IPS DF 6.9 (cell line): Measurements from ENCODE around the gene KLK5.
A peak's percentile ranks its signal among the peaks of the same experiment; 100 is the strongest.
"Not testable (repeated sequence)": the region's sequence is repeated elsewhere in the genome, so short reads cannot be mapped to it uniquely, and the experiment has no call there.

ENCODE experiments used
- DNase-seq: peaks from one replicate; pipeline ENCODE4 v3.0.0-alpha.2; 2013; ENCODE audit warnings: low read depth, low spot score
- H3K27ac ChIP-seq: one replicate; pipeline ENCODE4 v1.5.1; 2013; ENCODE audit warnings: low read length, control low read depth
- H3K27me3 ChIP-seq: 2 replicates; pipeline ENCODE4 v1.6.1; 2013; ENCODE audit warnings: mild to moderate bottlenecking, low read length; ENCODE audit not compliant: control insufficient read depth, insufficient read depth
- H3K36me3 ChIP-seq: 2 replicates; pipeline ENCODE4 v1.6.1; 2013; ENCODE audit warnings: low read length; ENCODE audit not compliant: control insufficient read depth, insufficient read depth
- H3K4me1 ChIP-seq: 2 replicates; pipeline ENCODE4 v1.6.1; 2013; ENCODE audit warnings: low read length; ENCODE audit not compliant: control insufficient read depth, insufficient read depth
- H3K4me3 ChIP-seq: 2 replicates; pipeline ENCODE4 v1.5.1; 2013; ENCODE audit warnings: mild to moderate bottlenecking, low read length
- H3K9me3 ChIP-seq: 2 replicates; pipeline ENCODE4 v1.6.1; 2013; ENCODE audit warnings: low read length, inconsistent platforms; ENCODE audit not compliant: control insufficient read depth, insufficient read depth
- WGBS: extraction: QIAGEN DNeasy Blood & Tissue Kit; methylation state at CpG from one replicate; pipeline ENCODE4 v1.1.7; 2013; ENCODE audit warnings: mixed read lengths, missing lambda C conversion rate; ENCODE audit not compliant: insufficient read length, insufficient coverage; 5-methylcytosine and 5-hydroxymethylcytosine counted together

KLK5 gene

DNA sequence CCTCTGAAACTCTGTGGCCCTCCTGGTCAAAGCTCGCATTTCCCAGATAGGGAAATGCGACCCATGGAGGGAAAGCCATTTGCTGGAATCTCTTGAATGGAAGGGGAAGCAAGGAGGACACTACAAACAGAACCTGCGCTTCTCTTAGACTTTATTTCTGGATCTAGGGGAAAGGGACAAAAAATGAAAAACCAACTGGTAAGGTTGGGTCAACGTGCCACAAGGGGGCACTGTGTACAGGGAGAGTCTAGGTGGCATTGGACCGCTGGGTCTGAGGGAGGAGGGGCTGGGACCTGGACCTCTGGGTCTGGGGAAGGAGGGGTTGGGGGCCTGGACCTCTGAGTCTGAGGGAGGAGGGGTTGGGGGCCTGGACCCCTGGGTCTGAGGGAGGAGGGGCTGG, 46.6 kb downstream of the KLK5 start:
- Histone ChIP-seq H3K9me3 (no peaks in the 10 kb centered on the region), H3K4me3 (no peak overlapping the region), H3K36me3 (no peaks in the 10 kb centered on the region), H3K27ac (no peak overlapping the region), H3K4me1 (no peaks in the 10 kb centered on the region), H3K27me3 (peaks cover 2% of the 10 kb centered on the region; the same call in 1 of the 2 replicates)
- peak; percentile 35 for DNase-seq
- WGBS = no CpG with 5 or more reads among the region's 5 CpGs

- H3K9me3 ChIP-seq = no peaks in the 10 kb centered on the region
- no peaks in the 10 kb centered on the region for H3K27me3 ChIP-seq
- WGBS = no CpG with 5 or more reads among the region's 4 CpGs
- H3K4me1 ChIP-seq = no peaks in the 10 kb centered on the region
- no peaks in the 10 kb centered on the region for H3K36me3 ChIP-seq
- no peak overlapping the region for H3K4me3 ChIP-seq
- H3K27ac ChIP-seq = no peak overlapping the region
- no peak for DNase-seq
Observed at GRCh38 chr19:50902640-50903039, 50.2 kb downstream of the KLK5 start.

- no CpG with 5 or more reads among the region's 3 CpGs for WGBS
- H3K4me3 ChIP-seq = no peak overlapping the region
- DNase-seq = no peak
- H3K36me3 ChIP-seq = no peaks in the 10 kb centered on the region
- no peaks in the 10 kb centered on the region for H3K27me3 ChIP-seq
- no peak overlapping the region for H3K27ac ChIP-seq
- peaks cover 4% of the 10 kb centered on the region for H3K9me3 ChIP-seq
- no peaks in the 10 kb centered on the region for H3K4me1 ChIP-seq
Observed at GRCh38 chr19:50899569-50899968, 53.3 kb downstream of the KLK5 start.

- Histone ChIP-seq H3K36me3 (no peaks in the 10 kb centered on the region), H3K4me1 (no peaks in the 10 kb centered on the region), H3K9me3 (peaks cover 4% of the 10 kb centered on the region), H3K4me3 (no peak overlapping the region), H3K27ac (no peak overlapping the region), H3K27me3 (no peaks in the 10 kb centered on the region)
- no peak for DNase-seq
- WGBS = no CpG with 5 or more reads among the region's 4 CpGs
Observed at GRCh38 chr19:50898018-50898417, 54.8 kb downstream of the KLK5 start.

DNA sequence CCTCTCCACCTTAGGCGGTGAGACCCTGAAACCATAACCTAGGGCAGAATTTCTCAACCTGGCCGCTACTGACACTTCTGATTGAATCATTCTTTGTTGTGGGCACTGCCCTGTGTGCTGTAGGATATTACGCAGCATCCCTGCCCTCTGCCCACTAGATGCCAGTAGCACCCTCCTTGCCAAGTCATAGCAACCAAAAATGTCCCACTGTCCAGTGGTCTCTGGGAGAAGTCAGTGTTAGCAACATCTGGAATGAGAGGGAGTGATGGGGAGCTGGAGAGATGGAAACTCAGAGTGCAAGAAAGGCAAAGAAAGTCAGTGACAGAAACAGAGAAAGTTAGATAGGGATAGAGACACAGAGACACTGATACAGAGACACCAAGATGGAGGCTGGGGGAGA, 55.2 kb downstream of the KLK5 start:
- Histone ChIP-seq H3K9me3 (peaks cover 4% of the 10 kb centered on the region), H3K27ac (no peak overlapping the region), H3K4me1 (no peaks in the 10 kb centered on the region), H3K4me3 (no peak overlapping the region), H3K36me3 (no peaks in the 10 kb centered on the region), H3K27me3 (no peaks in the 10 kb centered on the region)
- WGBS = no CpG with 5 or more reads among the region's 3 CpGs
- DNase-seq = no peak

DNA sequence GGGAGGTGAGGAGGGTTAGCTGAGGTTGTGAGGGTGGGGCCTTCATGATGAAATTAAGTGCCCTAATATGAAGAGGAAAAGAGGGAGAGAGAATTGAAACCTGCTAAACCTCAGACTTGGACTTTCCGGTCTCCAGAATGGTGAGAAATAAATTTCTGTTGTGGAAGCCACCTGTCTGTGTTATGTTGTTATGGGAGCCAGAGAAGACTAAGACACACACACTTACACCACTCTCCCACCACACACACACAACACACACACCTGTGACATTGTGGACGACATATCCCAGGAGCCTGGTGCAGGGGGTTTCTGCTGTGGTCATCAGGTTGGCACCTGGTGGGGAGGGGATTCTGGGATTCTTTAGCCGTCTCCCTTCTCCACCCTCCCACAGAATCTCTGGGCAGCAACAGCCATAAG, 55.6 kb downstream of the KLK5 start:
- Histone ChIP-seq H3K4me1 (no peaks in the 10 kb centered on the region), H3K4me3 (no peak overlapping the region), H3K27me3 (no peaks in the 10 kb centered on the region), H3K27ac (no peak overlapping the region), H3K9me3 (peaks cover 4% of the 10 kb centered on the region), H3K36me3 (no peaks in the 10 kb centered on the region)
- no peak for DNase-seq
- WGBS = no CpG with 5 or more reads among the region's 3 CpGs

- Histone ChIP-seq H3K27ac (no peak overlapping the region), H3K36me3 (no peaks in the 10 kb centered on the region), H3K4me1 (no peaks in the 10 kb centered on the region), H3K9me3 (peaks cover 4% of the 10 kb centered on the region), H3K27me3 (no peaks in the 10 kb centered on the region), H3K4me3 (no peak overlapping the region)
- no CpG with 5 or more reads among the region's 6 CpGs for WGBS
- no peak for DNase-seq
Observed at GRCh38 chr19:50896591-50897190, 56.1 kb downstream of the KLK5 start.

DNA sequence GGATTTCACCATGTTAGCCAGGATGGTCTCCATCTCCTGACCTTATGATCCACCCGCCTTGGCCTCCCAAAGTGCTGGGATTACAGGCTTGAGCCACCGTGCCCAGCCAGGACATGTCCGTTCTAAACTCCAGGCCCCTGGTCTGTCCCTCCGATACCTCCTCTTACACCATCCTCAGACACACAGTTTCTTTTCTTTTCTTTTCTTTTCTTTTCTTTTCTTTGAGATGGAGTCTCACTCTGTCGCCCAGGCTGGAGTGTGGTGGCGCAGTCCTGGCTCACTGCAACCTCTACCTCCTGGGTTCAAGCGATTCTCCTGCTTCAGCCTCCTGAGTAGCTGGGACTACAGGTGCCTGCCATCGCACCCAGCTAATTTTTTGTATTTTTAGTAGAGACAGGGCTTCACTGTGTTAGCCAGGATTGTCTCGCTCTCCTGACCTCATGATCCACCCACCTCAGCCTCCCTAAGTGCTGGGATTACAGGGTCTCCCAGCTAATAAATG, 56.7 kb downstream of the KLK5 start:
- H3K4me3 ChIP-seq, H3K4me1 ChIP-seq, H3K27me3 ChIP-seq, H3K27ac ChIP-seq, H3K9me3 ChIP-seq, DNase-seq, H3K36me3 ChIP-seq: not testable (repeated sequence)
- no CpG with 5 or more reads among the region's 9 CpGs for WGBS

DNA sequence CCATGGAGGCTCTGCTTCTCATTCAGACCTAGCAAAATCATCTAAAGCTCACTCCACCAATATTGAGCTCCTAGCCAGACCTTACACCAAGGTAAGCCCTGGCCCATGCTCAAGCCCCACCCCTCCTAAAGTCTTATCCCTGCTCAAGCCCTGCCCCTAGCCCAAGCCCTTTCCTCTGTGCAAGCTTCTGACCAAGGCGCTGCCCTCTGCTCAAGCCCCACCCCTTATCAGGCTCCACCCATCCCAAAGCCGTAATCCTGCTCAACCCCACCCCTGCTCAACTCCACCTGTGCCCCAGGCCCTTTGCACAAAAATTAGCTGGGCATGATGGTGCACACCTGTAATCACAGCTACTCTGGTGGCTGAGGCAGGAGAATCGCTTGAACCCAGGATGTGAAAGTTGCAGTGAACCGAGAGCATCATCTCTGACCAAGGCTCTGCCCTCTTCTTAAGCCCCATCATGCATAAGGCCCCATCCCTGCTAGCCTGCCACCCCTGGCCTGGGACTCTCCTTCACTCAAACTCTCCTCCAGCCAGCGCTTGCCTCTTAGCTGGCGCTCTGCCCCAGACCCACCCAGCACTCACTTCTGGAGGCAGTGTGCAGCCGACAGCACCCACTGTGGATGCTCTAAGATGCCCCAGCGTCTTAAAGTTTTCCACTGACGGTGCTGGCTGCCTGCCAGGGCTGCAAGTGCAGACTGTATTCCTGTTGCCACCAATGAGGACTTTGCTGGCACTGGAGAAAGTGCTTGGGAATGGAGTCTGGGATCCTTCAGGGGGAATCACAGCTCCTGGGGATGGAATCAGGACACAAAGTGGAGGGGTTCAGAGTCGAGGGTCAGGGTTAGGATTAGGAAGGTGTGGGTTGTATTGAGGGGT, 58.1 kb downstream of the KLK5 start:
- H3K27ac ChIP-seq = no peak overlapping the region
- no peak overlapping the region for H3K4me3 ChIP-seq
- H3K27me3 ChIP-seq = no peaks in the 10 kb centered on the region
- 100% methylated on average over 1 of the region's 10 CpGs for WGBS
- H3K4me1 ChIP-seq = no peaks in the 10 kb centered on the region
- no peaks in the 10 kb centered on the region for H3K36me3 ChIP-seq
- no peak for DNase-seq
- peaks cover 4% of the 10 kb centered on the region for H3K9me3 ChIP-seq
